ENCODE data around the gene PHF2. TPM values are rescaled to one million over a fixed set of nuclear protein-coding genes. Genes with fewer than 3 reads are reported as not detected.

Gene PHF2
- total and polyA plus RNA-seq, 2 of the 4 experiments (the other 2 are of a cell fraction): 5.9 to 9.5 TPM

- Histone ChIP-seq H4K8ac (ENCODE audit: low read depth in 2 of 2, low read length in 2 of 2) (no peak overlapping the region), H3K79me1 (ENCODE audit: low read depth in 1 of 2, low read length in 2 of 2) (peaks cover 0 to 9% of the 10 kb centered on the region in 2 experiments; a peak in 2 of 4 replicates), H3K27me3 (ENCODE audit: control insufficient read depth, insufficient read depth, low read length) (no peaks in the 10 kb centered on the region), H2AK9ac (replicated peaks; ENCODE audit: low read depth, low read length, poor library complexity) (peak overlapping the region; percentile 63), H3K56ac (ENCODE audit: extremely low read depth, insufficient read depth, low read length) (no peak overlapping the region), H2BK20ac (ENCODE audit: low read depth, low read length) (no peak overlapping the region), H3K36me3 (ENCODE audit: control insufficient read depth, insufficient read depth, low read length) (peaks cover 58% of the 10 kb centered on the region), H3K9me3 (ENCODE audit: control insufficient read depth, insufficient read depth, low read length) (no peaks in the 10 kb centered on the region), H3K4me1 (ENCODE audit: control insufficient read depth, insufficient read depth, low read length) (no peaks in the 10 kb centered on the region), H3K14ac (replicated peaks; ENCODE audit: low read depth, low read length) (no peak overlapping the region), H2BK15ac (ENCODE audit: low read depth, low read length) (no peak overlapping the region), H3K23ac (ENCODE audit: low read depth, low read length) (no peak overlapping the region), H4K20me1 (ENCODE audit: insufficient read depth, low read length) (0 out of 2 replicates have a peak, but pooled peaks cover 5% of the 10 kb centered on the region), H2BK120ac (ENCODE audit: low read depth, low read length) (no peak overlapping the region), H3K4me3 (ENCODE audit: insufficient read depth, low read depth, low read length) (no peak overlapping the region), H2BK5ac (ENCODE audit: low read depth, low read length, poor library complexity, severe bottlenecking) (no peak overlapping the region), H3K4ac (ENCODE audit: low read depth, low read length) (no peak overlapping the region), H3K9me1 (ENCODE audit: insufficient read depth, low read length) (peaks cover 16% of the 10 kb centered on the region), H4K5ac (ENCODE audit: low read depth, low read length) (no peak overlapping the region), H4K91ac (ENCODE audit: insufficient read depth, low read depth, low read length) (no peak overlapping the region), H3K4me2 (ENCODE audit: low read depth, low read length) (no peak overlapping the region), H3K27ac (ENCODE audit: insufficient read depth, low read length) (no peak overlapping the region), H2AK5ac (ENCODE audit: low read depth, low read length) (no peak overlapping the region), H3K18ac (ENCODE audit: low read depth, low read length) (no peak overlapping the region), H3K9ac (ENCODE audit: low read depth, low read length) (no peak overlapping the region), H2AFZ (replicated peaks; ENCODE audit: low read length, poor library complexity) (no peak overlapping the region)
- in situ Hi-C loops (cut with MboI; ENCODE audit: low sequenced_read_pairs): no loop called here
- ChIA-PET CTCF (interaction anchor here (0.7 kb wide), 1 partner anchor 293 kb away, joined by 4 read pairs; no protein-coding TSS in a partner anchor), POLR2A (ENCODE audit: unreplicated experiment) (no interaction called here)
- TF ChIP-seq RFX5 (IDR thresholded peaks at IDR 0.05; ENCODE audit: low read depth, low read length): no peak
- no peak for TF ChIP-seq MAZ (IDR thresholded peaks at IDR 0.05; ENCODE audit: borderline replicate concordance, low read depth, low read length)
- TF ChIP-seq FOS (IDR thresholded peaks at IDR 0.05; ENCODE audit: low read depth, low read length): no peak
- TF ChIP-seq USF2 (IDR thresholded peaks at IDR 0.05; ENCODE audit: low read depth, low read length): no peak
- no TSS peak for BruUV-seq (replicated peaks)
- intact Hi-C loops (cut with micrococcal nuclease): no loop called here
- no peak for ATAC-seq (ENCODE audit: low read depth)
- dilution Hi-C loops (cut with HindIII; ENCODE audit: low sequenced_read_pairs, unreplicated experiment): no loop called here
- 71% methylated on average over 1 of the region's 5 CpGs; no CpG with 5 or more reads in 1 of the 2 experiments for WGBS, 2 experiments (ENCODE audit: extremely low coverage in 2 of 2, insufficient read length in 1 of 2)
- no peak for DNase-seq
Measured at GRCh38 chr9:93651521-93651950, 75.2 kb downstream of the PHF2 start.
